ENCODE results near the gene EDNRB.

The EDNRB gene

DNA sequence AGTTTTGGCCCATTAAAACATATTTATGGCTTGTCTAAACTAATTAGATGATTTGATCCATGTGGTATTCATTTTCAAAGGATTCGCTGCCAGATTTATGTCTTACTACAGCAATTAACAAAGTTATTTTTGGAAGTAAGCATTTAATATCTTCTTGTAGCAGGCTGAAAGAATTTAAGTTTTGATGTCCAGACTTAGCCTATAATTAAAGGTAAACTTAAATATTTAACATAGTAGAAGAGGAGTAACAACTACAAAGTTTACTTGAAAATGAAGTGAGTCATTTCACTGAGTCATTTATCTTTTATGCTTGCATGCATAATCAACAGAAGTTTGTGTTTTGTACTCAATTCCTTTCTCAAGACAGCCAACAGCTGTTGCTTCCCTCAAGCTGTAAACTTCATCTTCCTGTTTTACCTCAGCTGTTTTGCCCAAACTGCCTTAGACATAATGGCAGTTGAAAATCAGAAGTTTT lies 58.1 kb downstream of the EDNRB start:
- Histone ChIP-seq H3K9me3 (ENCODE audit: control insufficient read depth, low read length) (no peaks in the 10 kb centered on the region), H2AFZ (ENCODE audit: low read depth, low read length) (no peak overlapping the region), H2BK12ac (ENCODE audit: low read length in 2 of 2) (no peak overlapping the region), H2BK15ac (ENCODE audit: low read depth, poor library complexity, severe bottlenecking) (no peak overlapping the region), H3K18ac (ENCODE audit: low read depth in 1 of 2, low read length in 2 of 2) (no peak overlapping the region), H3K9ac (ENCODE audit: low read length) (peak overlapping the region; percentile 82), H3K27me3 (ENCODE audit: control insufficient read depth in 1 of 2, insufficient read depth in 1 of 2, low read length in 2 of 2) (no peaks in the 10 kb centered on the region), H3K79me1 (replicated peaks; ENCODE audit: low read length, poor library complexity, severe bottlenecking) (no peaks in the 10 kb centered on the region), H3K4me3 (ENCODE audit: insufficient read depth in 1 of 2, low read depth in 1 of 2, low read length in 2 of 2) (no peak overlapping the region), H3K4me2 (ENCODE audit: low read length, poor library complexity, severe bottlenecking) (no peak overlapping the region), H3K27ac (ENCODE audit: low read length, poor library complexity, severe bottlenecking) (no peak overlapping the region), H2BK5ac (ENCODE audit: low read depth, low read length, poor library complexity, severe bottlenecking) (no peak overlapping the region), H3K23ac (ENCODE audit: low read length in 2 of 2) (no peak overlapping the region), H4K91ac (ENCODE audit: low read length) (no peak overlapping the region), H2AK5ac (ENCODE audit: low read length, severe bottlenecking) (no peak overlapping the region), H3K4me1 (ENCODE audit: control insufficient read depth, insufficient read depth, low read depth, low read length) (no peaks in the 10 kb centered on the region), H3K4ac (ENCODE audit: low read depth in 1 of 2, low read length in 2 of 2) (no peak overlapping the region), H3K14ac (ENCODE audit: low read length in 2 of 2) (no peak overlapping the region), H2BK120ac (ENCODE audit: low read depth, low read length) (no peak overlapping the region), H3K36me3 (ENCODE audit: control insufficient read depth in 1 of 2, insufficient read depth in 2 of 2, low read depth in 1 of 2, low read length in 2 of 2) (no peaks in the 10 kb centered on the region), H4K8ac (ENCODE audit: low read length) (no peak overlapping the region)
- no CpG with 5 or more reads among the region's 1 CpG for WGBS
- peak; percentile 85 for DNase-seq

DNA sequence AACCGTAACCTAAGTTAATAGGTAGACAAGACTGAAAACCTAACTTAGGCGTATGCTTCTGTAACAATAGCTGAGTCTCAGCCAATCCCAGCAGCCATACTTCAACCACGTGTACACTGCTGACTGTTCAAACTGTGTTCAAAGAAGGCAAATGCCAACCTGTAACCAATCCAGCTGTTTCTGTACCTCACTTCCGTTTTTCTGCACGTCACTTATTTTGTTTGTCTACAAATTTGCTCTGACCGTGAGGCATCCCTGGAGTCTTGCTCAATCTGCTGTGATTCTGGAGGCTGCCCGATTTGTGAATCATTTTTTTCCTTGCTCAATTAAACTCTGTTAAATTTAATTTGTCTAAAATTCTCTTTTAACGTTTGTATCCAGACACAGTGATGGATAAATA lies 59.2 kb downstream of the EDNRB start:
- Histone ChIP-seq H3K9me3 (ENCODE audit: control insufficient read depth, low read length) (no peaks in the 10 kb centered on the region), H3K79me1 (replicated peaks; ENCODE audit: low read length, poor library complexity, severe bottlenecking) (no peaks in the 10 kb centered on the region), H2AK5ac (ENCODE audit: low read length, severe bottlenecking) (no peak overlapping the region), H2BK15ac (ENCODE audit: low read depth, poor library complexity, severe bottlenecking) (no peak overlapping the region), H3K18ac (ENCODE audit: low read depth in 1 of 2, low read length in 2 of 2) (peak overlapping the region; percentile 34 to 50), H3K23ac (ENCODE audit: low read length in 2 of 2) (no peak overlapping the region), H4K91ac (ENCODE audit: low read length) (no peak overlapping the region), H3K27me3 (ENCODE audit: control insufficient read depth in 1 of 2, insufficient read depth in 1 of 2, low read length in 2 of 2) (no peaks in the 10 kb centered on the region), H3K14ac (ENCODE audit: low read length in 2 of 2) (no peak overlapping the region), H2BK12ac (ENCODE audit: low read length in 2 of 2) (peak overlapping the region; percentile 67 to 68), H2AFZ (ENCODE audit: low read depth, low read length) (no peak overlapping the region), H3K4me1 (ENCODE audit: control insufficient read depth, insufficient read depth, low read depth, low read length) (no peaks in the 10 kb centered on the region), H3K4ac (ENCODE audit: low read depth in 1 of 2, low read length in 2 of 2) (no peak overlapping the region), H3K9ac (ENCODE audit: low read length) (peak overlapping the region; percentile 82), H3K27ac (ENCODE audit: low read length, poor library complexity, severe bottlenecking) (no peak overlapping the region), H2BK5ac (ENCODE audit: low read depth, low read length, poor library complexity, severe bottlenecking) (no peak overlapping the region), H3K36me3 (ENCODE audit: control insufficient read depth in 1 of 2, insufficient read depth in 2 of 2, low read depth in 1 of 2, low read length in 2 of 2) (no peaks in the 10 kb centered on the region), H3K4me3 (ENCODE audit: insufficient read depth in 1 of 2, low read depth in 1 of 2, low read length in 2 of 2) (peak overlapping the region in 1 of 2 experiments; percentile 16), H4K8ac (ENCODE audit: low read length) (peak overlapping the region; percentile 42), H2BK120ac (ENCODE audit: low read depth, low read length) (no peak overlapping the region), H3K4me2 (ENCODE audit: low read length, poor library complexity, severe bottlenecking) (no peak overlapping the region)
- 68% methylated on average over 8 of the region's 8 CpGs for WGBS
- DNase-seq: peak; percentile 85

- peak overlapping the region; percentile 71 for H4K8ac ChIP-seq (ENCODE audit: low read length)
- no peaks in the 10 kb centered on the region for H3K79me1 ChIP-seq (replicated peaks; ENCODE audit: low read length, poor library complexity, severe bottlenecking)
- H3K9me3 ChIP-seq (ENCODE audit: control insufficient read depth, low read length): no peaks in the 10 kb centered on the region
- peak overlapping the region; percentile 45 to 95 for H2BK12ac ChIP-seq (ENCODE audit: low read length in 2 of 2)
- peak overlapping the region; percentile 46 to 95 for H3K18ac ChIP-seq (ENCODE audit: low read depth in 1 of 2, low read length in 2 of 2)
- H3K4me3 ChIP-seq (ENCODE audit: insufficient read depth in 1 of 2, low read depth in 1 of 2, low read length in 2 of 2): no peak overlapping the region
- no peak overlapping the region for H3K9ac ChIP-seq (ENCODE audit: low read length)
- H3K36me3 ChIP-seq (ENCODE audit: control insufficient read depth in 1 of 2, insufficient read depth in 2 of 2, low read depth in 1 of 2, low read length in 2 of 2): no peaks in the 10 kb centered on the region
- H2AFZ ChIP-seq (ENCODE audit: low read depth, low read length): no peak overlapping the region
- H4K91ac ChIP-seq (ENCODE audit: low read length): peak overlapping the region; percentile 83
- peak overlapping the region in 1 of 2 experiments; percentile 9 for H3K4ac ChIP-seq (ENCODE audit: low read depth in 1 of 2, low read length in 2 of 2)
- peak; percentile 49 for DNase-seq
- peak overlapping the region; percentile 68 for H2BK15ac ChIP-seq (ENCODE audit: low read depth, poor library complexity, severe bottlenecking)
- H3K4me2 ChIP-seq (ENCODE audit: low read length, poor library complexity, severe bottlenecking): no peak overlapping the region
- H3K23ac ChIP-seq (ENCODE audit: low read length in 2 of 2): no peak overlapping the region
- no peak overlapping the region for H2BK120ac ChIP-seq (ENCODE audit: low read depth, low read length)
- no peak overlapping the region for H3K27ac ChIP-seq (ENCODE audit: low read length, poor library complexity, severe bottlenecking)
- H2AK5ac ChIP-seq (ENCODE audit: low read length, severe bottlenecking): no peak overlapping the region
- no peak overlapping the region for H2BK5ac ChIP-seq (ENCODE audit: low read depth, low read length, poor library complexity, severe bottlenecking)
- no peaks in the 10 kb centered on the region for H3K4me1 ChIP-seq (ENCODE audit: control insufficient read depth, insufficient read depth, low read depth, low read length)
- H3K27me3 ChIP-seq (ENCODE audit: control insufficient read depth in 1 of 2, insufficient read depth in 1 of 2, low read length in 2 of 2): no peaks in the 10 kb centered on the region
- no peak overlapping the region for H3K14ac ChIP-seq (ENCODE audit: low read length in 2 of 2)
Observed at GRCh38 chr13:77857531-77858209, 61.0 kb downstream of the EDNRB start.

DNA sequence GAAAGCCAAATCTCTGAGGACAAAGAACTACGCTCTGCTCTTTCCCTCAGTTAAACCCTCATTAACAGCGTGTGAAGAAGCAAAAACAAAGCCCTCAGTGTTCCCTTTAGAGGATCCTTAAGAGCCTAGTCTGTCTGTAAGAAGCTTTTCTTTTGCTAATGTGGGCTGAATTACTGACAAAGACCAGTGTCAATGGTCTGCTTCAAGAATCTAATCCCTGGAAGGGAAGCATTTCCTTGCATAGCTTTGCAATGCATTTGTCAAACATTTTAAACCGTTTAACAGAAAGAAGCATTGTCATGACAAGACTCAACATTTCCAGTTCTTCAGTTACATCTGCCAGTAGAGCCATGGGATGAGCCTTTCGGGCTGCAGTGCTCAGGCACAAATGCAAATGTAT lies 64.9 kb downstream of the EDNRB start:
- H3K4me3 ChIP-seq (ENCODE audit: insufficient read depth in 1 of 2, low read depth in 1 of 2, low read length in 2 of 2): no peak overlapping the region
- no peaks in the 10 kb centered on the region for H3K9me3 ChIP-seq (ENCODE audit: control insufficient read depth, low read length)
- no peaks in the 10 kb centered on the region for H3K27me3 ChIP-seq (ENCODE audit: control insufficient read depth in 1 of 2, insufficient read depth in 1 of 2, low read length in 2 of 2)
- no peak overlapping the region for H2BK15ac ChIP-seq (ENCODE audit: low read depth, poor library complexity, severe bottlenecking)
- H4K91ac ChIP-seq (ENCODE audit: low read length): no peak overlapping the region
- no peaks in the 10 kb centered on the region for H3K4me1 ChIP-seq (ENCODE audit: control insufficient read depth, insufficient read depth, low read depth, low read length)
- H3K4ac ChIP-seq (ENCODE audit: low read depth in 1 of 2, low read length in 2 of 2): no peak overlapping the region
- no peak overlapping the region for H2BK12ac ChIP-seq (ENCODE audit: low read length in 2 of 2)
- H2BK120ac ChIP-seq (ENCODE audit: low read depth, low read length): no peak overlapping the region
- no peak overlapping the region for H3K4me2 ChIP-seq (ENCODE audit: low read length, poor library complexity, severe bottlenecking)
- H3K79me1 ChIP-seq (replicated peaks; ENCODE audit: low read length, poor library complexity, severe bottlenecking): no peaks in the 10 kb centered on the region
- no peak overlapping the region for H3K27ac ChIP-seq (ENCODE audit: low read length, poor library complexity, severe bottlenecking)
- WGBS: 46% methylated on average over 4 of the region's 4 CpGs
- H3K18ac ChIP-seq (ENCODE audit: low read depth in 1 of 2, low read length in 2 of 2): no peak overlapping the region
- H3K9ac ChIP-seq (ENCODE audit: low read length): no peak overlapping the region
- no peak overlapping the region for H3K23ac ChIP-seq (ENCODE audit: low read length in 2 of 2)
- no peak overlapping the region for H2BK5ac ChIP-seq (ENCODE audit: low read depth, low read length, poor library complexity, severe bottlenecking)
- H2AFZ ChIP-seq (ENCODE audit: low read depth, low read length): no peak overlapping the region
- no peak overlapping the region for H3K14ac ChIP-seq (ENCODE audit: low read length in 2 of 2)
- no peak overlapping the region for H2AK5ac ChIP-seq (ENCODE audit: low read length, severe bottlenecking)
- H3K36me3 ChIP-seq (ENCODE audit: control insufficient read depth in 1 of 2, insufficient read depth in 2 of 2, low read depth in 1 of 2, low read length in 2 of 2): no peaks in the 10 kb centered on the region
- H4K8ac ChIP-seq (ENCODE audit: low read length): no peak overlapping the region
- DNase-seq: no peak

Measured in mesenchymal stem cell (in vitro differentiated cells and primary cell).